Dendritic cell treated with granulocyte-macrophage colony-stimulating factor and Interleukin-4, amounts not matched to agents 40 ng/mL and 50 ng/mL, for 4 days (primary cell): ENCODE data around the gene WBP1.
"Not testable (repeated sequence)": the region's sequence is repeated elsewhere in the genome, so short reads cannot be mapped to it uniquely, and the experiment has no call there.

Source experiments
- H3K27ac Mint-ChIP-seq: one replicate; pipeline ENCODE4 v1.8.0; 2022; ENCODE audit warnings: mild to moderate bottlenecking, mixed read lengths
- H3K27me3 Mint-ChIP-seq: one replicate; pipeline ENCODE4 v1.8.0; 2022; ENCODE audit warnings: mild to moderate bottlenecking, mixed read lengths
- H3K36me3 Mint-ChIP-seq: one replicate; pipeline ENCODE4 v1.8.0; 2022; ENCODE audit warnings: low read depth, mixed read lengths
- H3K4me1 Mint-ChIP-seq: one replicate; pipeline ENCODE4 v1.8.0; 2022; ENCODE audit warnings: low read depth, mixed read lengths
- H3K4me3 Mint-ChIP-seq: one replicate; pipeline ENCODE4 v1.8.0; 2022; ENCODE audit warnings: mild to moderate bottlenecking, moderate library complexity, mixed read lengths
- H3K9me3 Mint-ChIP-seq: one replicate; pipeline ENCODE4 v1.8.0; 2022; ENCODE audit warnings: mixed read lengths
- intact Hi-C: fragments of 100-400 bp; cut with micrococcal nuclease; formaldehyde crosslinking; loops from one replicate; pipeline ENCODE4 v1.15.0; 2022

Gene WBP1

GRCh38 chr2:74471332-74472065, 13.3 kb downstream of the WBP1 start:
- Mint-ChIP-seq H3K4me3 (peak overlapping the region; percentile 96), H3K27ac (peak overlapping the region; percentile 97), H3K4me1 (peaks cover 29% of the 10 kb centered on the region), H3K27me3 (no peaks in the 10 kb centered on the region), H3K36me3 (peaks cover 44% of the 10 kb centered on the region), H3K9me3 (no peaks in the 10 kb centered on the region)
- intact Hi-C loops, result loop anchor here (1.0 kb wide), 2 partner anchors 11 to 13 kb away; partner anchors contain the start of genes CCDC142 and WBP1

GRCh38 chr2:74472086-74472944, 14.1 kb downstream of the WBP1 start, which contains the start of gene MRPL53:
TSS of gene MRPL53 (minus strand) at chr2:74472680. CDS start at chr2:74472660, 20 bp downstream.
- intact Hi-C loops, result loop anchor here (1.0 kb wide), 2 partner anchors 10 to 14 kb away; partner anchors contain the start of genes CCDC142 and WBP1
- Mint-ChIP-seq H3K4me1 (peaks cover 37% of the 10 kb centered on the region), H3K27me3 (no peaks in the 10 kb centered on the region), H3K4me3 (peak within 1 kb of the TSS; percentile 96), H3K9me3 (no peaks in the 10 kb centered on the region), H3K27ac (peak within 1 kb of the TSS; percentile 97), H3K36me3 (peaks cover 46% of the 10 kb centered on the region)

- peak overlapping the region; percentile 96 for H3K4me3 Mint-ChIP-seq
- peaks cover 43% of the 10 kb centered on the region for H3K4me1 Mint-ChIP-seq
- intact Hi-C loops, result loop anchor here (1.0 kb wide), 2 partner anchors 9 to 15 kb away; partner anchors contain the start of genes CCDC142 and WBP1
- H3K36me3 Mint-ChIP-seq, result peaks cover 52% of the 10 kb centered on the region
- no peaks in the 10 kb centered on the region for H3K9me3 Mint-ChIP-seq
- no peaks in the 10 kb centered on the region for H3K27me3 Mint-ChIP-seq
- H3K27ac Mint-ChIP-seq, result peak overlapping the region; percentile 97
Observed at GRCh38 chr2:74472945-74473258, 14.7 kb downstream of the WBP1 start.

- intact Hi-C loops, result no loop called here
- no peaks in the 10 kb centered on the region for H3K27me3 Mint-ChIP-seq
- no peaks in the 10 kb centered on the region for H3K9me3 Mint-ChIP-seq
- peaks cover 49% of the 10 kb centered on the region for H3K4me1 Mint-ChIP-seq
- peak overlapping the region; percentile 50 for H3K27ac Mint-ChIP-seq
- H3K36me3 Mint-ChIP-seq, result peaks cover 64% of the 10 kb centered on the region
- no peak overlapping the region for H3K4me3 Mint-ChIP-seq
Observed at GRCh38 chr2:74474481-74474880, 16.2 kb downstream of the WBP1 start.

DNA sequence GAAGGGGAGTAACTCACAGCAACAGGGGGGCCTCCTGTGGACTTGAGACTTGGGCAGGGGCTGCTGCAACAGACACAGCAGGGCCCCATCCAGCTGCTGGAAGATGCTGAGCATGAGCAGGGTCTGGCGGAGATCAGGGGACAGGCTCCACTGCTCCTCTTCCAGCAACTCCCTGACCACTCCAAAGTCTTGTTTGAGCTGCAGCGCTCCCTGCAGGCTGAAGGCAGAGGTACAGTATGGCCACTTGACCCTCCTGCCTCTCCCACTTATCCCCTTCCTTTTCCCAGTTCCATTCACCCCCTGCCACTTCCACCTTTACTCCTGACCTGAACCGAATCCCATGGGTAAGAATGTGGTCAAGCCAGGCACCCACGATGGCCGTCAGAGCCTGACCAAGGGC, 16.7 kb downstream of the WBP1 start:
- no peak overlapping the region for H3K4me3 Mint-ChIP-seq
- intact Hi-C loops, result no loop called here
- H3K27me3 Mint-ChIP-seq, result no peaks in the 10 kb centered on the region
- H3K27ac Mint-ChIP-seq, result peak overlapping the region; percentile 50
- H3K9me3 Mint-ChIP-seq, result no peaks in the 10 kb centered on the region
- H3K36me3 Mint-ChIP-seq, result peaks cover 65% of the 10 kb centered on the region
- H3K4me1 Mint-ChIP-seq, result peaks cover 49% of the 10 kb centered on the region

- H3K27ac Mint-ChIP-seq, result peak overlapping the region; percentile 89
- H3K9me3 Mint-ChIP-seq, result no peaks in the 10 kb centered on the region
- peak overlapping the region; percentile 97 for H3K4me3 Mint-ChIP-seq
- H3K36me3 Mint-ChIP-seq, result peaks cover 70% of the 10 kb centered on the region
- peaks cover 57% of the 10 kb centered on the region for H3K4me1 Mint-ChIP-seq
- no peaks in the 10 kb centered on the region for H3K27me3 Mint-ChIP-seq
- intact Hi-C loops, result no loop called here
Observed at GRCh38 chr2:74481431-74481830, 23.2 kb downstream of the WBP1 start.

DNA sequence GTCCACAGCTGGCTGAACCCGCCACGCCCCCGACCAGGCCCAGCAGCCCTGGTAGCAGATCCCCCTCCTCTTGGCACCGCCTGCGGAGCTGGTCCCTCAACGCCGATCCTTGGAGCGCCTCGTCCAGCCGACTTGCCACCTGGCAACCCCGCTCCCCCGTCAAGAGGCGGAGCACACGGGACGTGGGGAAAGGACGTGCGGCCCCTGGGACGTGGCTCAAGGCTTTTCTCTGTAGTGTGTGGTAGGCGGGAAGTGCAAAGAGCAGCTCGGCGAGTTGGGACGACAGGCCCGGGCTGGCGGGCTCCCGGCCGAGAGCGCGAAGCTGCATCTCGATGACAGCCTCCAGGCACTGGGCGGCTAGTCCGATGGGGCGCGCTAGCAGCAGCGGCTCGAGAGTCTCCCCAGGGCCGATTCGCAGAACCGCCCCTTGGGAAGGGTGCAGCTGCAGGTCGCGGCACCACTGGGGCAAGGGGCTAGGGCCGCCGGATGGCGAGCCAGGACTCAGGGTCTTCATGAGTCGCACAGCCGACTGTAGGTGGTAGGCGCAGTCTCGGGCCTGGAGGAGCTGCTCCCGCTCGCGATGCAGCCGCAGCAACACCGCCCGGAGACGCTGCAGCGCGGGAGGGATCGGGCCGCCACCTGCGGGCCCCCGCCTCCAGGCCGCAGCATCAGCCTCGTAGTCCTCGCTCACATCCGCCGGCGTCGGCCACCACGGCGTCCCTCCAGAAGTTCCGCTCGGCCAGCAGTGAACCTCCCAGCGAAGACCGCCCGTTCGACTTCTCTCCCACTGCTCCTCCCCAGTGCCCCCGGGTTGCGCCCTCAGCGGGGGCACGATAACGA, 23.9 kb downstream of the WBP1 start:
- Mint-ChIP-seq H3K4me1 (peaks cover 57% of the 10 kb centered on the region), H3K27ac (peak overlapping the region; percentile 89), H3K9me3 (no peaks in the 10 kb centered on the region), H3K36me3 (peaks cover 77% of the 10 kb centered on the region), H3K27me3 (no peaks in the 10 kb centered on the region), H3K4me3 (peak overlapping the region; percentile 97)
- intact Hi-C loops, result loop anchor here (1.0 to 2.0 kb wide), 2 partner anchors 10 to 73 kb away; partner anchors contain the start of genes DOK1 and MRPL53

DNA sequence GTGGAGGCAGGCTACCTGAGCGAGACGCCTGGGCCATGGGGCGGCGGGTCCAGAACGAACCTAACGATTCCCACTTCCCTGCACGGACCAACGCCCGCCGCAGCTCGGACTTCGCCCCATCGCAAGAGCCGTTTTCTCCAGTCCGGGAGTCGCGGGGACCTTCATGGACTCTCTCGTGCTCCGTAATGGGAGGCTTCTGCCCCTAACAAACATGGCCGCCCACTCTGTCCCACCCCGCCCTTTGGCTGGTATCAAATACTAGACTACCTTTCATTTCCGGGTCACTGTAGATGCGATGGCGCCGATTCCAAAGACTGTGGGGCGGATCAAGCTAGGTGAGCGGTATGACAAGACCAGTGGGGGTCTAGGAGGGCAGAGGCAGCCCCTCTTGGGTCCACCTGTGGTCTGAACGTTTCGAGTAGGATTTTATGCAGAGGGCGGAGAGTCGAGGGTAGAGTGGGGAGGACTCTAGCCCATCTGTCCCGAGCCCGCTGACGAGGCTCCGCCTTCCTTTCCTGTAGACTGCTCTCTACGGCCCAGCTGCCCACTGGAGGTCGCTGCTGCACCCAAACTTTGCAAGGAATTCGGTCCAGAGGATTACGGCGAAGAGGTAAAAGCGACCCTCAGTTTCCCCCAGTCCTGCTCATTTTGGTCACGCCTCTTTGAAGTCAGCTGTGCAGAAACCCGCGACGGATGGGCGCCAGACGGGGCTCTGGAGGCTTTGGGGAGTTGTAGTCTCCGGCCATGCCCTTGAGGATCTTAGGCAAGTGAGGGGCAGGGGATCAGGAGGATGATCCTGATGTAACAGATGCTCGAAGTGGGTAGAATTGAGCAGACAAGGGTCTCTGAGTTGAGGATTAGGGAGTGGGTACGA, 24.8 kb downstream of the WBP1 start, which contains the start of the genes CCDC142 and TTC31:
CCDC142 (minus strand) TSS at position 198 of the 874 bp plus-strand sequence; CDS start at position 37, 161 bp downstream.
TTC31 (plus strand) TSS at position 281 of the 874 bp plus-strand sequence; CDS start at position 296, 15 bp downstream.
- H3K27ac Mint-ChIP-seq, result peak within 1 kb of the TSS; percentile 89
- H3K27me3 Mint-ChIP-seq, result no peaks in the 10 kb centered on the region
- peak within 1 kb of the TSS; percentile 97 for H3K4me3 Mint-ChIP-seq
- H3K36me3 Mint-ChIP-seq, result peaks cover 69% of the 10 kb centered on the region
- intact Hi-C loops, result loop anchor here (1.0 to 2.0 kb wide), 6 partner anchors 11 to 104 kb away; partner anchors contain the start of genes AUP1, C2orf81, DOK1 and HTRA2
- H3K4me1 Mint-ChIP-seq, result peaks cover 50% of the 10 kb centered on the region
- H3K9me3 Mint-ChIP-seq, result no peaks in the 10 kb centered on the region

- Mint-ChIP-seq H3K27ac (peak overlapping the region; percentile 89), H3K36me3 (peaks cover 70% of the 10 kb centered on the region), H3K4me3 (peak overlapping the region; percentile 97), H3K4me1 (peaks cover 50% of the 10 kb centered on the region)
- H3K27me3 Mint-ChIP-seq, H3K9me3 Mint-ChIP-seq: not testable (repeated sequence)
- intact Hi-C loops, result loop anchor here (1.0 to 2.0 kb wide), 5 partner anchors 29 to 104 kb away; partner anchors contain the start of genes AUP1, C2orf81, DOK1 and HTRA2
Observed at GRCh38 chr2:74483675-74484164, 25.5 kb downstream of the WBP1 start.

DNA sequence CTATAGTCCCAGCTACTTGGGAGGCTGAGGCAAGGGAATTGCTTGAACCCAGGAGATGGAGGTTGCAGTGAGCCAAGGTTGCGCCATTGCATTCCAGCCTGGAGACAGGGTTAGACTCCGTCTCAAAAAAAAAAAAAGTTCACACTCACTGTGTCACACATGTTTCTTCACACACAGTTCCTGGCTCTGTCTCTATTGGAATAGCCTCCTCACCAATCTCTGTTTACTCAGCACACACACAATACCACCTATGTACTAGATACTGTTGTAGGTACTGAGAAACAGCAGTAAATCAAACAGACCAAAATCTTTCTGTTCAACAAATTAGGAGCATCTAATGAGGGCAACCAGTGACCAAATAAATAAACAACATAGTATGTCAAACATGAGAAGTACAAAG, 27.9 kb downstream of the WBP1 start:
- Mint-ChIP-seq H3K27ac (no peak overlapping the region), H3K27me3 (no peaks in the 10 kb centered on the region), H3K36me3 (peaks cover 70% of the 10 kb centered on the region), H3K9me3 (no peaks in the 10 kb centered on the region), H3K4me3 (no peak overlapping the region), H3K4me1 (peaks cover 32% of the 10 kb centered on the region)
- intact Hi-C loops, result no loop called here

DNA sequence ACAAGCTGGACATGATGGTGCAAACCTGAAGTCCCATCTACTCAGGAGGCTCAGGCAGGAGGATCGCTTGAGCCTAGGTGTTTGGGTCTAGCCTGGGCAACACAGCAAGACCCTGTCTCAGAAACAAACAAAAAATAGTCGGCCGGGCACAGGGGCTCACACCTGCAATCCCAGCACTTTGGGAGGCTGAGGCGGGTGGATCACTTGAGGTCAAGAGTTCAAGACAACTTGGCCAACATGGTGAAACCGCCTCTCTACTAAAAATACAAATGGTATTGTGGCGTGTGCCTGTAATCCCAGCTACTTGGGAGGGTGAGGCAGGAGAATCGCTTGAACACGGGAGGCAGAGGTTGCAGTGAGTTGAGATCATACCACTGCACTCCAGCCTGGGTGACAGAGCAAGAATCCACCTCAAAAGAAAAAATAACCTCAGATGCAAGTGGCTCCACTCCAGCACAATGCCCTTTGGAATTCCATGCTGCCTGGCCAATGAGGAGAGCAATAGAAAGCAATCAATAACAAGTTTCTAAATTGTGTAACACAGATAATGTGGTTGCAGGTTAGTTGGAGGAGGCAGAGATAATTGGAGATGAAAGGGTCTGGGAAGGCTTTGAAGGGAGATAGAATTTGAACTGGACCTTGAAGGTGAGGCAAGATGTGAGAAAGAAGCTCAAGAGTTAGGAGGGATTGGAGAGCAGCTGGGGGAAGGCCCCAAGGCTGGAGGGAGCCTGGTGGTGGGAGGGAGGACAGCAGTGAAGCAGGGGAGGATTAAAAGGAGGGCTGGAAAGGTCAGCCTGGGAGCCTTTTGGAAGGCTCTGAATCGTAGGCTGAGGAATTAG, 30.6 kb downstream of the WBP1 start:
- H3K27ac Mint-ChIP-seq, result no peak overlapping the region
- H3K4me1 Mint-ChIP-seq, result peaks cover 15% of the 10 kb centered on the region
- peaks cover 80% of the 10 kb centered on the region for H3K36me3 Mint-ChIP-seq
- H3K4me3 Mint-ChIP-seq, result no peak overlapping the region
- intact Hi-C loops, result no loop called here
- no peaks in the 10 kb centered on the region for H3K27me3 Mint-ChIP-seq
- no peaks in the 10 kb centered on the region for H3K9me3 Mint-ChIP-seq

- Mint-ChIP-seq H3K4me1 (peaks cover 8% of the 10 kb centered on the region), H3K27ac (no peak overlapping the region), H3K9me3 (no peaks in the 10 kb centered on the region), H3K4me3 (no peak overlapping the region), H3K36me3 (peaks cover 83% of the 10 kb centered on the region), H3K27me3 (no peaks in the 10 kb centered on the region)
- intact Hi-C loops, result no loop called here
Observed at GRCh38 chr2:74489906-74490305, 31.7 kb downstream of the WBP1 start.
